GM20431 (cell line): ENCODE data around the gene ADARB1.

ENCODE experiments used
- in situ Hi-C: fragments of 300-500 bp; cut with MseI, MboI; formaldehyde crosslinking; loops from one replicate; pipeline ENCODE4 v1.15.0; 2020; ENCODE audit warnings: low sequenced_read_pairs; ENCODE audit not compliant: unreplicated experiment

Gene ADARB1

GRCh38 chr21:45090966-45091365 is 16.6 kb downstream of the ADARB1 start:
- in situ Hi-C loops: no loop called here

- in situ Hi-C loops: no loop called here
Measured at GRCh38 chr21:45091550-45092322, 17.4 kb downstream of the ADARB1 start.

GRCh38 chr21:45093035-45093532 is 18.7 kb downstream of the ADARB1 start:
- in situ Hi-C loops: no loop called here

GRCh38 chr21:45094412-45094811 is 20.0 kb downstream of the ADARB1 start:
- in situ Hi-C loops: no loop called here

- in situ Hi-C loops: no loop called here
Measured at GRCh38 chr21:45095505-45095904, 21.1 kb downstream of the ADARB1 start.

GRCh38 chr21:45096217-45096616 is 21.8 kb downstream of the ADARB1 start:
- in situ Hi-C loops: no loop called here

GRCh38 chr21:45097827-45098387 is 23.5 kb downstream of the ADARB1 start:
- in situ Hi-C loops: no loop called here

- in situ Hi-C loops: no loop called here
Measured at GRCh38 chr21:45098867-45099266, 24.5 kb downstream of the ADARB1 start.

- in situ Hi-C loops: no loop called here
Measured at GRCh38 chr21:45099571-45099970, 25.2 kb downstream of the ADARB1 start.

GRCh38 chr21:45100866-45101265 is 26.5 kb downstream of the ADARB1 start:
- in situ Hi-C loops: no loop called here

GRCh38 chr21:45102391-45102932 is 28.1 kb downstream of the ADARB1 start:
- in situ Hi-C loops: no loop called here

GRCh38 chr21:45103971-45104520 is 29.7 kb downstream of the ADARB1 start:
- in situ Hi-C loops: no loop called here

GRCh38 chr21:45104560-45104959 is 30.2 kb downstream of the ADARB1 start:
- in situ Hi-C loops: no loop called here

- in situ Hi-C loops: no loop called here
Measured at GRCh38 chr21:45105906-45106485, 31.6 kb downstream of the ADARB1 start.

GRCh38 chr21:45108034-45108790 is 33.8 kb downstream of the ADARB1 start:
- in situ Hi-C loops: no loop called here

- in situ Hi-C loops: no loop called here
Measured at GRCh38 chr21:45108808-45109781, 34.7 kb downstream of the ADARB1 start.

- in situ Hi-C loops: no loop called here
Measured at GRCh38 chr21:45109831-45110492, 35.6 kb downstream of the ADARB1 start.

- in situ Hi-C loops: no loop called here
Measured at GRCh38 chr21:45110873-45111624, 36.7 kb downstream of the ADARB1 start.
